A549 treated with dexamethasone at 1 μM for 4 hours (cell line): ENCODE measurements around the gene ITPRIPL2. TPM values are rescaled to one million over a fixed set of nuclear protein-coding genes. Genes with fewer than 3 reads are reported as not detected.

ENCODE experiments used
- total RNA-seq: library from RNA; stranded (reverse); fragments of 200-300 nt; extraction: Qiagen RNA extraction; gene quantifications from 5 replicates; pipeline ENCODE4 v1.2.3, GENCODE V29; 2022

Gene ITPRIPL2
- total RNA-seq = 11.6 to 19.2 TPM (median 18.4 TPM) in 5 replicates

GRCh38 chr16:19113577-19114358 is at the start of gene ITPRIPL2:
Gene ITPRIPL2 (plus strand): TSS chr16:19113964. CDS start chr16:19114462, 498 bp downstream.

GRCh38 chr16:19067349-19068236 is 46.2 kb upstream of the ITPRIPL2 start, which contains the start of gene COQ7:
Gene COQ7 (plus strand): TSS chr16:19067614. CDS start chr16:19067665, 51 bp downstream.

GRCh38 chr16:19167710-19168370 is 54.1 kb downstream of the ITPRIPL2 start, which contains the start of gene SYT17:
Gene SYT17 (plus strand): TSS chr16:19168240. CDS start chr16:19168647, 407 bp downstream.

Other genes starting within 250 kb of the ITPRIPL2 start
- gene SMG1, start 187.6 kb upstream of the ITPRIPL2 start, total RNA-seq = 12.5 to 26.4 TPM (median 21.2 TPM) in 5 replicates
- gene TMC7, start 130.0 kb upstream of the ITPRIPL2 start, total RNA-seq = 4.9 to 7.2 TPM (median 6.2 TPM) in 5 replicates
- 21.4 to 28.0 TPM (median 23.9 TPM) in 5 replicates for gene COQ7, start 46.4 kb upstream of the ITPRIPL2 start, total RNA-seq
- 9.9 to 12.4 TPM (median 11.5 TPM) in 5 replicates for gene SYT17, start 54.3 kb downstream of the ITPRIPL2 start, total RNA-seq
- 0.08 to 0.15 TPM (median 0.11 TPM) in 4 of 5 replicates, not detected in the other for gene CLEC19A, start 171.8 kb downstream of the ITPRIPL2 start, total RNA-seq